ENCODE data around the gene TBX10. TPM values are rescaled to one million over a fixed set of nuclear protein-coding genes. Genes with fewer than 3 reads are reported as not detected.
A peak's percentile ranks its signal among the peaks of the same experiment; 100 is the strongest.
"Not testable (repeated sequence)": the region's sequence is repeated elsewhere in the genome, so short reads cannot be mapped to it uniquely, and the experiment has no call there.

Gene TBX10
- total RNA-seq, 1 experiment from 2014 or later, result not detected

- DNase-seq (ENCODE audit: low read depth), result no peak
Observed at GRCh38 chr11:67664696-67665540, 25.4 kb upstream of the TBX10 start.

GRCh38 chr11:67664213-67664585 lies 24.6 kb upstream of the TBX10 start:
- DNase-seq (ENCODE audit: low read depth), result no peak

DNA sequence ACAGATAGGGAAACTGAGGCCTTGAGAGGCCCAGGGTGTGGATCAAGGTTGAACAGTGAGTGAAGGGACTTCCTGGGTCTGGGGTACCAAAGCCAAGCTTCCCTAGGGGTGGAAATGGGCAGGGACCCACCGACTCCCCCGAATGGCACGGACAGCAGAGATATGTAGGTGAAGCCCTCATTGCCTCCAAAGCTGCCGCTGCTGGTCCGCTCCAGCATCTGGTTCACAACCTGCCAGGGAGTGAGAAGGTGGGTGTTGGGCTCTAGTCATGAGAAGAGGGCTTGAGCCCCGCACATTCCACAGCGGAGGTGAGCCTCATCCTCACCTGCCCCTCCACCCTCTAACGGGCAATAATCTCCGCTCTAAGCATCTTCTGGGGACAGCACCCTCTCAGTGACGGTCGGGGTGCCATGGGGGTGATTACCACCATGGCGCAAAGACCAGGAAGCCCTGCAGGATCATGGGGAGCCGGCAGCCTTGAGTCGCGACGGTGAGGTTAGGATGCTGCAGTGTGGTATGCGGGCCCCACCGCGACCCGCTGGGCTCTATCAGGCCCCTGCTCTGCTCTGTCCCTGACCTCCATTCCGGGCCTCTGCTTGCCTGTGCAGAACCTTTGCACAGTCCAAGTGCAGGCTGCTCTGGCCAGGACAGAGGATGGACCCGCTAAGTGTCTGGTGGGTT lies 24.1 kb upstream of the TBX10 start:
- no peak for DNase-seq (ENCODE audit: low read depth)

DNA sequence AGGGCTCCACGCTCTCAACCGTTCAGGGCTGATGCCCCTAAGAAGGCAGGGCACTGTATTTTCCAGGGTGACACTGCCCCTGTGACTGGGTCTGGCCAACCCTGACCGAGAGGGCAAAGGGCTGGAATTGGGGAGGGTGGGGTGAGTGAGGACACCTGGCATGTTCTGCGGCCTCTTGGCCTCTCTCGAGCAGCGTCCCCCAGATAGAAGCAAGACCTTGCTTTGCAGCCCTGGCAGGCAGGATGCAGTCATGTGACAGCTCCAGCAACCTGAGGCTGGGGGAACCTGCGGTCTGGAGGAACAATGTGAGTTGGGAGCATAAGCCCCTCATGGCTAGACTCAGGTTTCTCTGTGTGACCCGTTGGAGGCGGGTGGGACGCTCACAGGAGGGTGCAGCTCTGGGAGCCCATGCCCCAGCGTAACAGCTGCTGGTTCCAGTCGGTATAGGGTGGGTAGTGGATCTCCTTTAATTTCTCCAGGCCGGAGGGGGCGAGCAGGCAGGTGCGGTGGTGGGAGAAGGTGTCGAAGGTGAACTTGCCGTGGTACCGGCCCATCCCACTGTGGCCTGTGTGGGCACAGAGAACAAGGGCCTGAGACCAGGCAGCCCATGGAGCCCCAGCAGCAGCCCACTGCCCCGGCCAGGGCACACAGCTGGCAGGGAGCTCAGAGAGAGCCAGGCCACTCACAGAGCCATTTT lies 23.4 kb upstream of the TBX10 start:
- no peak for DNase-seq (ENCODE audit: low read depth)

DNA sequence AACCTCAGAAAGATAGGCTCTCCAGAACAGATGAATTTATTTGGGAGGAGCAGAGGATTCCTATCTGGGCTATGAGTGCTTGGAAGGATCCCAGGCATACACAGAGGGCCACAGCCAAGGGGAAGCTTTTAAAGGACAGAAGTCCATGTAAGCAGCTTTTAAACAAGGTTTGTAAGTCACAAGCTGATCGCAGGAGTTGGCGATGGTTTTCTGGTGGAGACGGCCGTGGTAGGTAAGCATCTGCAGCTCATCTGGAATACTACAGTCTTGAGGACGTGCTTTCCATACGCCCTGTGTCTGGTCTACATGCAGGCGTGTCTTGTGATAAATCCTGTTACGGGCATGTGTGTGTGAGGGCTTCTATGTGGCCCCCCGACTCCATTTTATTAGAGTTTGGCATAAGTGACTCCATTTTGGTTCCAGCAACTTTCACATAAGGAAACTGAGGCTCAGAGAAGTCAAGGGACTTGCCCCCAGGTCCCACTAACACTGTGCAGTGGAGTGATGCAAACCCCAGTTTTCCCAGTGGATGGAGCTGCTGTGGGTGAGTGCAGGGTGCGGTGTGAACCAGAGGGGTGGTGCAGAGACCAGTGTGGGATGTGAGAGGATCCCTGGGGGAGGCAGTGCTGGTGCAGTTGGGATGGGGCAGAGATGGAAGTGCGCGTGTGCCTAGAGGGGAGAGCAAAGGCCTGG lies 22.7 kb upstream of the TBX10 start:
- DNase-seq (ENCODE audit: low read depth), result no peak

- DNase-seq (ENCODE audit: low read depth), result not testable (repeated sequence)
Observed at GRCh38 chr11:67660752-67661151, 21.2 kb upstream of the TBX10 start.

- DNase-seq (ENCODE audit: low read depth), result not testable (repeated sequence)
Observed at GRCh38 chr11:67659651-67660165, 20.1 kb upstream of the TBX10 start.

DNA sequence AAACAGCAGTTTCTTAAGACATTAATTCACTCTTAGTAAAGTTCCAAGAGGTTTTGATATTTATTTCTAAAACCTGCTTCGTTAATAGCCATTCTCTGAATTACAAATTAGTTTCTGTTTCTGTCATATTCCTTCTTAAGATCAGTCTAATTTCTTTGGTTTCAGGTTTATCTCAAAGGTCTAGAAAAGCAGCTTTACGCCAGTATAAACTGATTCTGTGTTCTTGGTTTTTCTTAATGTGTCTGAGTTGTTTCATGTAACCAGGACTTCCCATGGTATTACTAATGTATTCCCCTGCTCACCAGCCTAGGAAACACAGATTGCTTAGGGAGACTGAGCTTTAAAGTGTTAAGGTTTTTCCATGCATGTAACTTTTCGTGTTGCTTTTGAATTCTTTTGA lies 17.7 kb upstream of the TBX10 start:
- no peak for DNase-seq (ENCODE audit: low read depth)

GRCh38 chr11:67656278-67656922 lies 16.8 kb upstream of the TBX10 start:
- DNase-seq (ENCODE audit: low read depth), result no peak

DNA sequence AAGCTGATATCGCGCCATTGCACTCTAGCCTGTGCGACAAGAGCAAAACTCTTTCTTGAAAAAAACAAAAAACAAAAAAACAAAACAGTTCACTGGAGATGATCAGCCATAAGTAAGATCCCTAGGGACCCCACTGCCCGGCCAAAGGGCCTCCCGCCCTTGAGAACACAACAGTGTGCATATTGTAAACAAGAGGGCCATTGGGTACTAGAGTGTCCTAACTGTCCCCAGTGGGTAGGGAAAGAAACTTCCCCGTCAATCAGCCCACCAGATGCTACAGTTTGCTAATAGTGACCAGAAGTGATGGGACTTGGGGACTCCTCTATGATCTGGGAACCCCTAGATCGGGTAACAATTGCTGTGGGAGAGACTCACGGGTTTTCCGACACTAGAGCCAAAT lies 14.7 kb upstream of the TBX10 start:
- DNase-seq (ENCODE audit: low read depth), result no peak

- no peak for DNase-seq (ENCODE audit: low read depth)
Observed at GRCh38 chr11:67652965-67653845, 13.6 kb upstream of the TBX10 start.

DNA sequence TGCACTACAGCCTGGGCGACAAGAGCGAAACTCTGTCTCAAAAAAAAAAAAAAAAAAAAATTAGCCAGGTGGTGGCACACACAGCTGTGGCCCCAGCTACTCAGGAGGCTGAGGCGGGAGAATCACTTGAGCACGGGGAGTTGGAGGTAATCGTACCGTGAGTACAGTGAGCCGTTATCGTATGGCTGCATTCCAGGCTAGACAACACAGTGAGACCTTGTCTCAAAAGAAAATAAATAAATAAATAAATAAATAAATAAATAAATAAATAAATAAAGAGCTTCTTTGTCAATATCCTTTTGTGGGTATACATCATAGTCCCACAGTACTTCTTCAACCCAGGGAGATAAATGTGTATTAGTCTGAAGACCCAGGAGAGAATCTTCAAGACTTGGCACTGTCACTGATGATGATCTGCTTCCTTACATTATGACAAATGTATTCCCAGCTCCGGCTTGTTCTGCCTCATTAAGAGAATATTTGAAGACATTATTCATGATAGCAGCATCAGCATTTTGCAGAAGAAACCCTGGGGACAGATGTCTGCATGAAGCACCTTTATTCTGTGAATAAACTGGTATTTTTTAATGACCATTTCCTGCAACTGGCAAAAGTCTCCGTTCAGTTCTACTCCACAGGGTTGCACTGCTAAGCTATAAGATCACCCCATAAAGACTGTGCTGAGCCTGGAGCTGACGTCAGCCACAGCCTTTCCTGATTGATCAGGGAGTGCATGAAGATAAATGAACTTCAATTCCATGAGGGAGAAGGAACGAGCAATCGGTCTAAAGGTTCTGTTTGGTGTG lies 12.6 kb upstream of the TBX10 start:
- DNase-seq (ENCODE audit: low read depth), result peak; percentile 14

DNA sequence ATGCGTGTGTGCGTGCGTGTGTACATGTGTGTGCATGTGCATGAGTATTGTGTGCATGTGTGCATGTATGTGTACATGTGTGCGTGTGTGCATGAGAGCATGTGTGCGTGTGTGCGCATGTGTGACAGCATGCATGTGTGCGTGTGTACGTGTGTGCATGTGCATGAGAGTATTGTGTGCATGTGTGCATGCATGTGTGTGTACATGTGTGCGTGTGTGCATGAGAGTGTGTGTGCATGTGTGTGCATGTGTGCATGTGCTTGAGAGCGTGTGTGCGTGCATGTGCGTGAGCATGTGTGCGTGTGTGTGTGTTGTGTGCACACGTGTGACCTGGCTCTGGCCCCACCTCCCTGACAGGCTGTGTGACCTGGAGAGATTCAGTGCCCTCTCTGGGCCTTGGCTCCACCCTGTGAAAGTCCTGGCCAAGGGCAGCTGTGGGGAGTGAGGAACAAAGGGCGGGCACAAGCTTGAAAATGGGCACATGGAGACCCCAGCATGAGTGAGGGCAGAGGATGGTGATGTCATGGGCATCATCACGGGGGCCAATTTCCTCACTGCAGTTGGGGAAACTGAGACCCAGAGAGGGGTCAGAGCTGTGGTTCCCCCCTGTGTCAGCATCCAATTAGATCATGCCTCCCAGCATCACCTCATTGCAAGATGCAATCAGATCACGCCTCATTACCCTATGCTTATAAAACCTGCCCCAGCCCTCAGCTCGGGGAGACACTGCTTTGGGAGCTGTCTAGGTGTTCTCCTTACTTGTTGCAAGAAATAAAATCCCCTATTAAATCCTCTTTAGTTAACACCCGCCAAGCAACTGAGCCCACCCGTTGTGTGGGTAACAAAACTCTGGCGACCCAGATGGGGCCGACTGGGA lies 10.3 kb upstream of the TBX10 start:
- peak; percentile 52 for DNase-seq (ENCODE audit: low read depth)

DNA sequence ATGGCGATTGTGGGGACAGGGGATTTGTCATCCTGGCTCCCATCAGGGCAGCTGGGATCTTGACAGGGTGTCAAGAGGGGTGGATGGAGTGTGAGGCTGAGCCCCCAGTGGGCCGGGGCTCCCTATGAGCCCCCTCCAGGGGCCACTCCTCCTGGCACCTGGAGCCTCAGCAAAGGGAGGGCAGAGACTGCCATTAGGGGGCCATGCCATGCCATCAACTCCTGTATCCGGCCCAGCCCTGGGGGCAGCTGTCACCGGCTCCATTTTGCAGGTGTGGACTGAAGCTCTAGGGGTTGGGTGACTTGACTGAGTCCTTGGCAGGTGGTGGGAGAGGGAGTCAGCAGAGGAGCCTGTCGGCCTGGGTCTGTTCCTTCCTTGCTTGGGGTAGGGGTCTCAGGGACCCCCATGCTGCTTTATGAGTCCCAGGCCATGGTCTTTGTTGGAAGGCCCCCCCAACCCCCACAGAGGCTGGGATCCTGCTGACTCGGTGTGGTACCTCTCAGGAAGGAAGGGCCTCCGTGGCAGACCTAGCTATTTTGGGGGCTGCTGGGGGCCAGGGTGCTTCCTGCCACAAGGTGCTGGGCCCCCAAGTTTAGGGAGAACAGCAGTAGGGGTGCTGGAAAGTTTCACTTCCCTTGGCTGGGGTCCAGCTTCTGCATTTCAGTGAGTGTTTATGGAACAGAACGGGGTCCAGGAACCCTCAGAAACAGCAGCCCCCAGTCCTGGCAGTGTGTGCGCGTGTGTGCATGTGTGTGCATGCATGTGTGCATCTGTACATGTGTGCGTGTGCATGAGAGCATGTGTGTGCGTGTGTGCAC lies 9.4 kb upstream of the TBX10 start:
- no peak for DNase-seq (ENCODE audit: low read depth)

- DNase-seq (ENCODE audit: low read depth), result peak; percentile 35
Observed at GRCh38 chr11:67648140-67648795, 8.7 kb upstream of the TBX10 start.

DNA sequence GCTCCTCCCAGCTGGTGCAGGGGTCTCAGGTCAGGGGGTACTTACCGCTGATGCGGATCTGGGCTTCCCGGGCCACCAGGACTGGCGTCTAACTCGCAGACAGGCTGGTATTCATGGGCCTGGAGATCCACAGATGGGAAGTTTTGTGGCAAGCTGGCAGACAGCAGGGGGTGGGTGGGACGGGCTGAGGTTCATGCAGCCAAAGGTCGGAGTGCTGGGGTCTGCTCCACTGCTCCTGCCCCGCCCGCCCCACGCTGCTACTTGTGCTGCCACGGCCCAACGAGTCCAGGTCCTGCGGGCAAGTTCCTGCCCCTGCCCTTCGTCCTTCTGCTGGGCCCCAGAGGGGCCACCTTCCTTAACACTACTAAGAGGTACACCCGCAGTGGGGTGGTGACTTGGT lies 7.9 kb upstream of the TBX10 start:
- DNase-seq (ENCODE audit: low read depth), result no peak
